HepG2 (cell line): Measurements from ENCODE around the gene RPRD1A. TPM values are rescaled to one million over a fixed set of nuclear protein-coding genes. Genes with fewer than 3 reads are reported as not detected.

ENCODE experiments used
- BATF2 ChIP-seq: sonication (generic); formaldehyde crosslinking; IDR thresholded peaks from 2 replicates; pipeline ENCODE4 v1.8.0; 2022; ENCODE audit warnings: mild to moderate bottlenecking, missing genetic modification reagents, moderate library complexity
- BRCA1 ChIP-seq: sonication (generic); formaldehyde crosslinking; IDR thresholded peaks from 2 replicates; pipeline ENCODE4 v1.4.0; 2020; ENCODE audit warnings: missing genetic modification reagents
- CHD4 ChIP-seq: fragments of 200-600 bp; sonication (generic); IDR thresholded peaks from 2 replicates; pipeline ENCODE4 v1.7.0; 2017; ENCODE audit warnings: mild to moderate bottlenecking, low read length, borderline replicate concordance
- ELF1 ChIP-seq: sonication (generic); formaldehyde crosslinking; IDR thresholded peaks from 2 replicates; pipeline ENCODE4 v1.4.0; 2020; ENCODE audit warnings: missing genetic modification reagents
- FOXO4 ChIP-seq: sonication (generic); formaldehyde crosslinking; conservative IDR thresholded peaks from 2 replicates; pipeline ENCODE4 v1.8.1; 2023; ENCODE audit warnings: missing genetic modification reagents
- HHEX ChIP-seq: IDR thresholded peaks from 2 replicates; pipeline ENCODE4 v1.6.1; 2016; ENCODE audit warnings: control low read depth
- MYPOP ChIP-seq: sonication (generic); formaldehyde crosslinking; IDR thresholded peaks from 2 replicates; pipeline ENCODE4 v1.8.1; 2023; ENCODE audit warnings: mild to moderate bottlenecking, moderate library complexity, missing genetic modification reagents
- NFATC3 ChIP-seq: sonication (generic); formaldehyde crosslinking; IDR thresholded peaks from 2 replicates; pipeline ENCODE4 v1.5.1; 2020; ENCODE audit warnings: mild to moderate bottlenecking, missing genetic modification reagents
- NFE2L2 ChIP-seq: fragments of 150-350 bp; IDR thresholded peaks from 2 replicates; pipeline ENCODE4 v1.6.1; 2014; ENCODE audit warnings: low read length
- NFYC ChIP-seq: IDR thresholded peaks from 2 replicates; pipeline ENCODE4 v1.6.1; 2016; ENCODE audit warnings: missing genetic modification reagents, missing compliant biosample characterization
- TOE1 ChIP-seq: sonication (generic); formaldehyde crosslinking; IDR thresholded peaks from 2 replicates; pipeline ENCODE4 v1.4.0; 2020; ENCODE audit warnings: mild to moderate bottlenecking, missing genetic modification reagents
- ZBTB25 ChIP-seq: IDR thresholded peaks from 2 replicates; pipeline ENCODE4 v1.6.1; 2018; ENCODE audit warnings: missing genetic modification reagents
- ZNF256 ChIP-seq: sonication (generic); formaldehyde crosslinking; conservative IDR thresholded peaks from 2 replicates; pipeline ENCODE4 v1.4.0; 2020; ENCODE audit warnings: missing genetic modification reagents
- ZNF552 ChIP-seq: sonication (generic); formaldehyde crosslinking; IDR thresholded peaks from 2 replicates; pipeline ENCODE4 v1.9.0; 2022; ENCODE audit warnings: missing genetic modification reagents, mild to moderate bottlenecking, borderline replicate concordance
- ZNF615 ChIP-seq: sonication (generic); formaldehyde crosslinking; IDR thresholded peaks from 2 replicates; pipeline ENCODE4 v1.5.0; 2020; ENCODE audit warnings: mild to moderate bottlenecking, missing genetic modification reagents, borderline replicate concordance
- ZNF780A ChIP-seq: sonication (generic); formaldehyde crosslinking; IDR thresholded peaks from 2 replicates; pipeline ENCODE4 v1.8.0; 2022; ENCODE audit warnings: mild to moderate bottlenecking, missing genetic modification reagents, moderate library complexity
- polyA plus RNA-seq, 8 experiments: library from polyadenylated mRNA; depleted of rRNA in 3 of 8; stranded (reverse) in 7 of 8; unstranded in 1 of 8; fragments of >200 nt; fragmentation: Illumina TruSeq in 4 of 8; extraction: Trizol in 4 of 8; gene quantifications; 2 replicates each; pipeline versions ENCODE4 v1.2.1 to v1.2.3, GENCODE V29; 2011 to 2016; ENCODE audit warnings: low read depth in 4 of 8, missing spikeins in 1 of 8, mixed read lengths in 1 of 8; ENCODE audit not compliant: insufficient read depth in 1 of 8
- total RNA-seq, 5 experiments: library from RNA; depleted of rRNA; stranded (reverse); fragments of >200 nt; fragmentation: Illumina TruSeq; extraction: Trizol; gene quantifications; 2 replicates each; pipeline ENCODE4 v1.2.3, GENCODE V29; 2016; ENCODE audit warnings: low read depth in 1 of 5
- TF ChIP-seq, protein P1 (sequence below): sonication (generic); formaldehyde crosslinking; IDR thresholded peaks from 2 replicates; pipeline ENCODE4 v1.5.0; 2020; ENCODE audit warnings: mild to moderate bottlenecking, missing genetic modification reagents, borderline replicate concordance
- TF ChIP-seq, protein P2 (sequence below): sonication (generic); formaldehyde crosslinking; IDR thresholded peaks from 2 replicates; pipeline ENCODE4 v1.4.0; 2020; ENCODE audit warnings: missing genetic modification reagents

Gene RPRD1A
- total and polyA plus RNA-seq, 2 of the 13 experiments (the other 11 are each of a cell fraction or from before 2014, with no cell fraction given) = 42.5 to 78.2 TPM

- TF ChIP-seq, protein P1, sequence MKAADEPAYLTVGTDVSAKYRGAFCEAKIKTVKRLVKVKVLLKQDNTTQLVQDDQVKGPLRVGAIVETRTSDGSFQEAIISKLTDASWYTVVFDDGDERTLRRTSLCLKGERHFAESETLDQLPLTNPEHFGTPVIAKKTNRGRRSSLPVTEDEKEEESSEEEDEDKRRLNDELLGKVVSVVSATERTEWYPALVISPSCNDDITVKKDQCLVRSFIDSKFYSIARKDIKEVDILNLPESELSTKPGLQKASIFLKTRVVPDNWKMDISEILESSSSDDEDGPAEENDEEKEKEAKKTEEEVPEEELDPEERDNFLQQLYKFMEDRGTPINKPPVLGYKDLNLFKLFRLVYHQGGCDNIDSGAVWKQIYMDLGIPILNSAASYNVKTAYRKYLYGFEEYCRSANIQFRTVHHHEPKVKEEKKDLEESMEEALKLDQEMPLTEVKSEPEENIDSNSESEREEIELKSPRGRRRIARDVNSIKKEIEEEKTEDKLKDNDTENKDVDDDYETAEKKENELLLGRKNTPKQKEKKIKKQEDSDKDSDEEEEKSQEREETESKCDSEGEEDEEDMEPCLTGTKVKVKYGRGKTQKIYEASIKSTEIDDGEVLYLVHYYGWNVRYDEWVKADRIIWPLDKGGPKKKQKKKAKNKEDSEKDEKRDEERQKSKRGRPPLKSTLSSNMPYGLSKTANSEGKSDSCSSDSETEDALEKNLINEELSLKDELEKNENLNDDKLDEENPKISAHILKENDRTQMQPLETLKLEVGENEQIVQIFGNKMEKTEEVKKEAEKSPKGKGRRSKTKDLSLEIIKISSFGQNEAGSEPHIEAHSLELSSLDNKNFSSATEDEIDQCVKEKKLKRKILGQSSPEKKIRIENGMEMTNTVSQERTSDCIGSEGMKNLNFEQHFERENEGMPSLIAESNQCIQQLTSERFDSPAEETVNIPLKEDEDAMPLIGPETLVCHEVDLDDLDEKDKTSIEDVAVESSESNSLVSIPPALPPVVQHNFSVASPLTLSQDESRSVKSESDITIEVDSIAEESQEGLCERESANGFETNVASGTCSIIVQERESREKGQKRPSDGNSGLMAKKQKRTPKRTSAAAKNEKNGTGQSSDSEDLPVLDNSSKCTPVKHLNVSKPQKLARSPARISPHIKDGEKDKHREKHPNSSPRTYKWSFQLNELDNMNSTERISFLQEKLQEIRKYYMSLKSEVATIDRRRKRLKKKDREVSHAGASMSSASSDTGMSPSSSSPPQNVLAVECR (CRISPR knock-in tag) = peak; percentile 95
- 0 out of 2 replicates have a peak, but pooled peaks have one; percentile 59 for TF ChIP-seq MYPOP
- TF ChIP-seq BATF2 (CRISPR knock-in tag) = no peak
- TF ChIP-seq CHD4 = no peak
- peak; percentile 54; the same call in 1 of the 2 replicates for TF ChIP-seq ZBTB25 (CRISPR knock-in tag)
- peak; percentile 60 for TF ChIP-seq NFATC3 (CRISPR knock-in tag)
- TF ChIP-seq FOXO4 (CRISPR knock-in tag) = no peak
- peak; percentile 75 for TF ChIP-seq ELF1 (CRISPR knock-in tag)
- TF ChIP-seq BRCA1 (CRISPR knock-in tag) = 0 out of 2 replicates have a peak, but pooled peaks have one; percentile 36
- peak; percentile 31; the same call in 1 of the 2 replicates for TF ChIP-seq NFYC (CRISPR knock-in tag)
- no peak for TF ChIP-seq ZNF615 (CRISPR knock-in tag)
- TF ChIP-seq NFE2L2 = no peak
- 0 out of 2 replicates have a peak, but pooled peaks have one; percentile 61 for TF ChIP-seq ZNF552 (CRISPR knock-in tag)
- no peak for TF ChIP-seq ZNF780A
- TF ChIP-seq HHEX (CRISPR knock-in tag) = no peak
- TF ChIP-seq, protein P2, sequence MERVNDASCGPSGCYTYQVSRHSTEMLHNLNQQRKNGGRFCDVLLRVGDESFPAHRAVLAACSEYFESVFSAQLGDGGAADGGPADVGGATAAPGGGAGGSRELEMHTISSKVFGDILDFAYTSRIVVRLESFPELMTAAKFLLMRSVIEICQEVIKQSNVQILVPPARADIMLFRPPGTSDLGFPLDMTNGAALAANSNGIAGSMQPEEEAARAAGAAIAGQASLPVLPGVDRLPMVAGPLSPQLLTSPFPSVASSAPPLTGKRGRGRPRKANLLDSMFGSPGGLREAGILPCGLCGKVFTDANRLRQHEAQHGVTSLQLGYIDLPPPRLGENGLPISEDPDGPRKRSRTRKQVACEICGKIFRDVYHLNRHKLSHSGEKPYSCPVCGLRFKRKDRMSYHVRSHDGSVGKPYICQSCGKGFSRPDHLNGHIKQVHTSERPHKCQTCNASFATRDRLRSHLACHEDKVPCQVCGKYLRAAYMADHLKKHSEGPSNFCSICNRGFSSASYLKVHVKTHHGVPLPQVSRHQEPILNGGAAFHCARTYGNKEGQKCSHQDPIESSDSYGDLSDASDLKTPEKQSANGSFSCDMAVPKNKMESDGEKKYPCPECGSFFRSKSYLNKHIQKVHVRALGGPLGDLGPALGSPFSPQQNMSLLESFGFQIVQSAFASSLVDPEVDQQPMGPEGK (CRISPR knock-in tag) = peak; percentile 73; the same call in 1 of the 2 replicates
- TF ChIP-seq TOE1 (CRISPR knock-in tag) = 0 out of 2 replicates have a peak, but pooled peaks have one; percentile 0
- TF ChIP-seq ZNF256 (CRISPR knock-in tag) = no peak; the same call in 1 of the 2 replicates
These were observed at the start of gene RPRD1A (continued) for GRCh38 chr18:36067055-36067957.
